Activated CD4-positive, CD25-positive, alpha-beta regulatory T cell treated with anti-CD3 and anti-CD28 coated beads, Interleukin-2, amount 50 U/mL, for 72 hours (primary cell): ENCODE measurements around the gene DNMT1.
"Not testable (repeated sequence)": the region's sequence is repeated elsewhere in the genome, so short reads cannot be mapped to it uniquely, and the experiment has no call there.

Experiments
- DNase-seq: peaks from one replicate; pipeline ENCODE4 v3.0.0; 2021

Gene DNMT1

GRCh38 chr19:10219678-10220077, 24.9 kb upstream of the DNMT1 start:
- DNase-seq = no peak

DNA sequence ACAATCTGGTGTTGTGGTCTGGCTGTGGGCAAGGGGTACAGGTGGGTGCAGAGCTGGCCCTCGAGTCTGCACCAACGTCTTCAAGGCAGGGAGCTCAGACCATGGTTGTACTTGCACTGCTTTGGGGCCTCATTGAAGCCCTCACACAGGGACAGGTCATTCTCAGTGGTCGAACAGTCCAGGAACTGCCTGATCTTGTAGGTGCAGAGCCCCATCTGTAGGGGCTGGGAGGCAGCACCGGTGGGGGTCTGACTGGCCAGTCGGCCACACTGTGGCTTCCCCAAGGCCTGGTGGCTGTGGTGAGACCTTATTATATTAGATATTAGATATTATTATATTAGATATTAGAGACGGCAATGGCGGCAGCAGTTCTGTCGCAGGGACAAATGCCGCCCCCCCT, 22.3 kb upstream of the DNMT1 start:
- no peak for DNase-seq

GRCh38 chr19:10214784-10215183, 20.0 kb upstream of the DNMT1 start:
- no peak for DNase-seq

- no peak for DNase-seq
Measured at GRCh38 chr19:10211691-10212090, 16.9 kb upstream of the DNMT1 start.

- DNase-seq = no peak
Measured at GRCh38 chr19:10211061-10211460, 16.3 kb upstream of the DNMT1 start.

DNA sequence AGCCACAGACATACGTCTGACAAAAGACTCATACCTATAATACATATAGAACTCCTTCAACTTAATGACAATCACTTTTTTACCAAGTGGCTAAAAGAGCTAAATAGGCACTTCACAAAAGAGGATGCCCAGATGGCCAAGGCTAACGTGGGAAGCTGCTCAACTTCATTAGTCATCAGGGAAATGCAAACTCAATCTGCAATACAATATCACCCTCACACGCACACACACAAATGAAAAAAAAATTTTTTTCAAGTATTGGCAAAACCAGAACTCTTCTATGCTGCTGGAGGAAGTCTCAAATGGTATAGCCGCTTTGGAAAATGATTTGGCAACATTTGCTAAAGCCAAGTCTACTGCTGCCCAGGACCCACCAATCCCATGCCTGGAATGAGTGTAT, 14.6 kb upstream of the DNMT1 start:
- no peak for DNase-seq

GRCh38 chr19:10207026-10207425, 12.3 kb upstream of the DNMT1 start:
- DNase-seq = no peak

DNA sequence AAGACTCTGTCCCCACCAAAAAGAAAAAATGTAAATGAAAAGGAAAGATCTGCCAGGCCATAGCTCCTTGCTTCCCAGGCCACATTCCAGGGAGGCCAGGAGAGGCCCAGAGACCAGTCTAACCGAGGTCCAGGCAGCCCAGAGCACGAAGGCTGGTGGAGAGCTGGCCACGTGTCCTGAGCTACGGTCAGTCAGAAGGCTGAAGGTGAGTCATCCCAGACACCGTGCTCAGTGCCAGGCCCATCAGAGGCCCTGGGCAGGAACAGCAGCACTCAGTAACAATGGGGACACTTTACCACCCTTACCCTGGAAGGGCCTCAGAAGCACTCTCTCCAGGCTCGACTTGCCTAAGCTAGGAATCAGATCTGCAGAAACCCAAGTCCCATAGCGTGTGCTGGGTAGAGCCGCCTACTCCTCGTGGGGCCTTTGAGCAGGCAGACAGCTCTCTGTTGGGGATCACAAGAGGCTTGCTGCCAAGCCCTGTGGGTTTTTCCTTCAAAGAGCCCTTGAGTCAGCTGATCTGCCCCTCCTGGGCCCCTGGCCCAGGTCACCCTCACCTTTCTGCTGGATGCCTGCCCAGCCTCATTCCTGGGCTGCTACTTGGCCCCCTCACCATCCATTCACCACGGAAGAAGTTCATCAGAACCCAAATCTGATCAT, 11.6 kb upstream of the DNMT1 start:
- DNase-seq = no peak

DNA sequence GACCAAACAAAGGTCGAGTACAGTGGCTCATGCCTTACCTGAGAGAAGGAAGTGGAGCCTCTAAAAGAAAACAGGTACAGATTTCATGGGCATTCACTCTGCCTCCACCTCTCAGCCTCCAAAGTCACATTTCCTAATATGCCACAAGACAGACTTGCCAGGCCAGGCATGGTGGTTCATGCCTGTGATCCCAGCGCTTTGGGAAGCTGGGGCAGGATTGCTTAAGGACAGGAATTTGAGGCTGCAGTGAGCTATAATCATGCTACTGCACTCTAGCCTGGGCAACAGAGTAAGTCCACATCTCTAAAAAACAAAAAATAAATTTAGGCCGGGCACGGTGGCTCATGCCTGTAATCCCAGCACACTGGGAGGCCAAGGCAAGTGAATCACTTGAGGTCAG, 10.9 kb upstream of the DNMT1 start:
- no peak for DNase-seq

GRCh38 chr19:10203686-10204085, 8.9 kb upstream of the DNMT1 start:
- no peak for DNase-seq

GRCh38 chr19:10201176-10201575, 6.4 kb upstream of the DNMT1 start:
- DNase-seq = no peak

GRCh38 chr19:10200101-10200500, 5.3 kb upstream of the DNMT1 start:
- not testable (repeated sequence) for DNase-seq

GRCh38 chr19:10198889-10199644, 4.3 kb upstream of the DNMT1 start:
- DNase-seq = not testable (repeated sequence)

GRCh38 chr19:10195199-10195519, 406 bp upstream of the DNMT1 start:
- DNase-seq = no peak

DNA sequence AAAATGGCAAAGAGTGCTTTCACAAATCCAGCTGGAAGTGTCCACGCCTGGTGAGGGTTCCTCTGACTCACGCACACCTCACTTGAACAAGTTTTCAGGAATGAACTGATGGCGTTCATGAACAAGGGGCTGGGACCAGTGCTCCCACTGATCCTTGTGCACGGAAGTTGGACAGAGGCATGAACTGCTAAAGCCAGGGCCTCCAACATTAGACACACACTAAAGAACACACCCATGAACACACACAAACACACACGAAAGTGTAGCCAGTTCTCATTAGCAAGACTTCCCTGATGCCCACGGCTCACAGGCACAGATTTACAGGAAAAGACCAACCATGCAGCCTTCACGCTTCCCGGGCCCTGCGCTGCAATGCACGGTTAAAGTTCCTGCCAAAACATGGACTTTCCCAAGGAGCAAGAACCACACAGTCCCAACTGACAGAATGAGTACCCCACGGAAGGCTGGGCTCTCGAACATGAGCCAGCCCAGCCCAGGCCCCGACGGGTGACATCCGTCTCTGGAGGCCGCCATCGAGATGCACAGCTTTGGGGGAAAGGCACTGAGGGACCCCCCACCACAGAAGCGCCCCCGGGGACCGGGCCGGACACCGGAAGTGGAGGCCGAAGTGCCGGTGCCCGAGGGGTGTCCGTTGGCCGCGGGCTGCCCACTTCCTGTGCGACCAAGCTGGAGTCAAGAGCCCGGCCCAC, 808 bp downstream of the DNMT1 start:
- DNase-seq = no peak

DNA sequence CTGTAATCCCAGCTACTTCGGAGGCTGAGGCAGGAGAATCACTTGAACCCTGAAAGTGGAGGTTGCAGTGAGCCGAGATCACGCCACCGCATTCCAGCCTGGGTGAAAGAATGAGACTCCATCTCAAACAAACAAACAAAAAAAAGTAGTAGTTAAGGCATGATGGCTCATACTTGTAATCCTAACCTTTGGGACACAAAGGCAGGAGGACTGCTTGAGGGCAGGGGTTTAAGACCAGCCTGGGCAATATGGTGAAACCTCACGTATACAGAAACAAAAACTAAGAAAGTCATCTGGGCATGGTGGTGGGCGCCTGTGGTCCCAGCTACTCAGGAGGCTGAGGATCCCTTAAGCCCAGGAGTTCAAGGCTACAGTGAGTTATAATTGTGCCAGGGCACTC, 1.8 kb downstream of the DNMT1 start:
- DNase-seq = no peak

DNA sequence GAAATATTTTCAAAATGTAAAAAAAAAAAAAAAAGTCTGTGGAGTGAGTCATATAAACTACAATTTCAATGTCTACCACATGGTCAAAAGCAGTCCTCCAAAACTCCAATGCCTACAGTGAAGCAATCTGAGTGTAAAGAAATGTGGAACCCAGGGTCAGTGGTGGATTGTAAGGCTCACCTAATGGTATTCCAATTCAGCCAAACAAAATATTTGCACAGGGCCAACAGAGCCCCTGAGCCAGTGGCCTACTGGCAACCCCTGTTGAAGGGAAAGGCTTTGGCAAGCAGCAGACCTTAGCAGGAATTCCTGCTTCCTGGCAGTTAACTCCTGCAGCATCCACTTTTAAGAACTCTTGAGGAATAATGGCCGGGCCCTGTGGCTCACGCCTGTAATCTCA, 3.4 kb downstream of the DNMT1 start:
- DNase-seq = no peak

DNA sequence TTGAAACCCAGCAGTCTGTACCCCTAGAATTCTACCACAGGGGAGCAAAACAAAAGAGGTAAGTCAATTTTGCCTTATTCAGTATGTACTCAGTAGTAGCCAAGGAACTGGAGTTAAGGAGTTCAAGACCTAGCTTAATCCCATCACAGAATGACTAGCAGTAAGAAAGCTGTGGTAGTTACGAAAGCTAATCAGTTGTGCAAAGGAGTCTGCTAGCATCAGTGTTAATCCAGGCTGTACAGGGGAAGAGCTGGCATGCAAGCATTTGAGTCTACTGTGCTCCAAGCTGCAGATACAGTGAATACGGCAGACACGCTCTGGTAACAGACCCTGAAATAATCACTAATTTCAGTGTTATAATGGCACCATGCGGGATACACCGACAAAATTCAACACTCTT, 4.7 kb downstream of the DNMT1 start:
- no peak for DNase-seq

DNA sequence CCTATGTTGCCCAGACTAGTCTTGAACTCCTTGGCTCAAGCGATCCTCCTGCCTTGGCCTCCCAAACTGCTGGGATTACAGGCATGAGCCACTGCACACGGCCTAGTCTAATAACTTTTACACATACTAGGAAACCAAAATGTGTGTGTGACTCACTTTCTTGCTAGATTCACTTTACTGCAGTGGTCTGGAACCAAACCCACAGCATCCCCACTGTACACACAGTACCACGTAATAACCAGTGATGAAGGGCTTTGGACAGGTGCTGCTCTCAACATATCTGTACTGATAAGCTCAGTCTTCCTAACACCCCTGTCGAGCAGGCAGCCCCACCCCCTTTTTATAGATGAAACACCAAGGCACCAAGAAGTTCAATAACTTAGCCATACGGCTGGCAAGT, 5.1 kb downstream of the DNMT1 start:
- no peak for DNase-seq

- no peak for DNase-seq
Measured at GRCh38 chr19:10187315-10187714, 7.4 kb downstream of the DNMT1 start.

DNA sequence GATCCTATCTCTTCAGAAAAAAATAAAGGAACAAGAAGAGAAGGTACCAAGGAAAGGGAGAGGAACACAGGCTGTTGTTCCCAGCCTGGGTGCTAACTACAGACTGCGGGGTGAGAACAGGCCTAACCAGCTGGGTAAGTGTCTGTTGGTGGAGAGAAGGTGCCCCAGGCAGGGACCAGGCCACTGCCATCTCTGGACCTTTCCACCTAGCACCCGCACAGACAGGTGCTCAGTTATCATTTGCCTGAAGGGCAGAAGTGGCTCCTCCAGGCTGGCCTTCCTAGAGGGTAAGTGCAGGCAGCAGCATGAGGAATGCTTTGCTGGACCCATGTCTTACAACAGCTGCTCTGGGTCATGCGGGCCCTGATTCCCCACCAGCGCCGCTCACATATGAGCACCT, 10.1 kb downstream of the DNMT1 start:
- DNase-seq = no peak

GRCh38 chr19:10183926-10184325, 10.8 kb downstream of the DNMT1 start:
- no peak for DNase-seq

- no peak for DNase-seq
Measured at GRCh38 chr19:10182847-10183246, 11.9 kb downstream of the DNMT1 start.

DNA sequence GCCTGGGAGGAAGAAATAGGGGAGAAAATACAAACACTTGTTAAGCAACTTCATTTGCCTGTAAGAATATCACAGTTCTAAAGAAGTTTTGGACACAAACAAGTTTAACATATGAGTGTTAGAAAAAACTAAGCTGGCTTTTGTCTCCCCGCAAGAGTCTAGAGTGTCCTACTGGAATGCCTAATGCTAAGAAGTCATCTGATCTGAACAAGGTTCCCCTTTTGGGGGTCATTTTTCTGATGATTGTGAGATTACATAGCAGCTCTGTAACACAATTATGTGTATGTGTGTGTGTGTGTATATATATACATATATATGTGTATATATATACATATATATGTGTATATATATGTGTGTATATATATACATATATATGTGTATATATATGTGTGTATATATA, 12.7 kb downstream of the DNMT1 start:
- DNase-seq = no peak
